Measurements from ENCODE around the gene SLC22A12. TPM values are rescaled to one million over a fixed set of nuclear protein-coding genes. Genes with fewer than 3 reads are reported as not detected.
A peak's percentile ranks its signal among the peaks of the same experiment; 100 is the strongest.

SLC22A12 gene
- total and polyA plus RNA-seq, 2 donors (not counting 3 experiments of a cell fraction or from before 2014, with no cell fraction given): not detected

DNA sequence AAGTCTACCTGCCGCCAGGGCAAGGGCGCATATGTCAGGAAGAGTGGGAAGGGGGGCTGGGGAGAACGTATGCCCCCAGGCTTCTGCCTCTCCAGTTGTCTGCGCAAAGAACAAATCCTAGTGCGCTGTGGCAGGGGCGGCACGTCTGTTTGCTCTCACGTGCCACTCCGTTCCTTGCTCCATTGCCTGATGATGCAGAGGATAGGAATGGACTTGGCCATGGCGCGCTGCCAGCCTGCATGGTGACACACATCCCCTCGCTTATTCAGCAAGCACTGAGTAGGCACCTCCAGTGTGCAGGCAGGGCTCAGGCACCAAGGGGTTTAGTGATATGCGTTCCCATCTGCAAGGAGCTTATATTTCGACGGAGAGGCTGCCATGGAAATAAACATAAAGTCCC lies 45.4 kb upstream of the SLC22A12 start:
- H3K79me2 ChIP-seq (ENCODE audit: control insufficient read depth, insufficient read depth, low read length): no peaks in the 10 kb centered on the region
- FAIRE-seq: peak; percentile 95
- TF ChIP-seq FOS (IDR thresholded peaks at IDR 0.05; ENCODE audit: borderline replicate concordance, insufficient read depth, low read length) (peak; percentile 56), POLR2AphosphoS5 (IDR thresholded peaks at IDR 0.05; ENCODE audit: insufficient read depth, low read depth, low read length) (peak; percentile 70), JUN (IDR thresholded peaks at IDR 0.05; ENCODE audit: borderline replicate concordance, insufficient read depth, insufficient read length, low read depth) (peak; percentile 35), MYC (IDR thresholded peaks at IDR 0.05; ENCODE audit: low read depth, low read length) (peak; percentile 40)
- TF ChIP-seq, protein P1, sequence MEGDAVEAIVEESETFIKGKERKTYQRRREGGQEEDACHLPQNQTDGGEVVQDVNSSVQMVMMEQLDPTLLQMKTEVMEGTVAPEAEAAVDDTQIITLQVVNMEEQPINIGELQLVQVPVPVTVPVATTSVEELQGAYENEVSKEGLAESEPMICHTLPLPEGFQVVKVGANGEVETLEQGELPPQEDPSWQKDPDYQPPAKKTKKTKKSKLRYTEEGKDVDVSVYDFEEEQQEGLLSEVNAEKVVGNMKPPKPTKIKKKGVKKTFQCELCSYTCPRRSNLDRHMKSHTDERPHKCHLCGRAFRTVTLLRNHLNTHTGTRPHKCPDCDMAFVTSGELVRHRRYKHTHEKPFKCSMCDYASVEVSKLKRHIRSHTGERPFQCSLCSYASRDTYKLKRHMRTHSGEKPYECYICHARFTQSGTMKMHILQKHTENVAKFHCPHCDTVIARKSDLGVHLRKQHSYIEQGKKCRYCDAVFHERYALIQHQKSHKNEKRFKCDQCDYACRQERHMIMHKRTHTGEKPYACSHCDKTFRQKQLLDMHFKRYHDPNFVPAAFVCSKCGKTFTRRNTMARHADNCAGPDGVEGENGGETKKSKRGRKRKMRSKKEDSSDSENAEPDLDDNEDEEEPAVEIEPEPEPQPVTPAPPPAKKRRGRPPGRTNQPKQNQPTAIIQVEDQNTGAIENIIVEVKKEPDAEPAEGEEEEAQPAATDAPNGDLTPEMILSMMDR (IDR thresholded peaks at IDR 0.05; ENCODE audit: extremely low read depth in 1 of 2, insufficient read depth in 1 of 2, low read depth in 1 of 2, low read length in 2 of 2): no peak
- no peak overlapping the region for H2AFZ ChIP-seq (ENCODE audit: low read depth, low read length)
- no peak overlapping the region for H3K4me3 ChIP-seq (replicated peaks in 1 of 3; ENCODE audit: insufficient read depth in 1 of 3, low read depth in 1 of 3, low read length in 3 of 3)
- H3K36me3 ChIP-seq (ENCODE audit: control insufficient read depth in 2 of 2, extremely low read depth in 1 of 2, insufficient read depth in 2 of 2, low read length in 2 of 2): no peaks in the 10 kb centered on the region
- H4K20me1 ChIP-seq (replicated peaks; ENCODE audit: control insufficient read depth, extremely low read depth, insufficient read depth, low read length): no peaks in the 10 kb centered on the region
- no TSS peak for BruUV-seq (replicated peaks)
- no peaks in the 10 kb centered on the region for H3K9me1 ChIP-seq (replicated peaks; ENCODE audit: control insufficient read depth, extremely low read depth, insufficient read depth, low read length)
- intact Hi-C loops (cut with micrococcal nuclease): no loop called here
- ChIA-PET CTCF (interaction anchor here (1.6 to 2.6 kb wide), 3 partner anchors 18 to 107 kb away, joined by 4 to 10 read pairs (median 5); no protein-coding TSS in a partner anchor), POLR2A (no interaction called here)
- H3K27me3 ChIP-seq (ENCODE audit: control insufficient read depth in 2 of 2, insufficient read depth in 2 of 2, low read length in 2 of 2): no peaks in the 10 kb centered on the region
- dilution Hi-C loops (cut with MboI; ENCODE audit: extremely low pct_ligation_motif_present, low sequenced_read_pairs): no loop called here
- peaks cover 10% of the 10 kb centered on the region for H3K4me1 ChIP-seq (ENCODE audit: control insufficient read depth, extremely low read depth, insufficient read depth, low read length)
- DNase-seq (ENCODE audit: low read depth, low spot score): peak; percentile 72
- H3K9me3 ChIP-seq (replicated peaks; ENCODE audit: control insufficient read depth, insufficient read depth, low read length): no peaks in the 10 kb centered on the region
- no peak overlapping the region for H3K9ac ChIP-seq (replicated peaks; ENCODE audit: extremely low read depth, insufficient read depth, low read length)
- no peak overlapping the region for H3K27ac ChIP-seq (ENCODE audit: insufficient read depth, low read depth, low read length)
- no peak overlapping the region for H3K4me2 ChIP-seq (ENCODE audit: insufficient read depth, low read length)

DNA sequence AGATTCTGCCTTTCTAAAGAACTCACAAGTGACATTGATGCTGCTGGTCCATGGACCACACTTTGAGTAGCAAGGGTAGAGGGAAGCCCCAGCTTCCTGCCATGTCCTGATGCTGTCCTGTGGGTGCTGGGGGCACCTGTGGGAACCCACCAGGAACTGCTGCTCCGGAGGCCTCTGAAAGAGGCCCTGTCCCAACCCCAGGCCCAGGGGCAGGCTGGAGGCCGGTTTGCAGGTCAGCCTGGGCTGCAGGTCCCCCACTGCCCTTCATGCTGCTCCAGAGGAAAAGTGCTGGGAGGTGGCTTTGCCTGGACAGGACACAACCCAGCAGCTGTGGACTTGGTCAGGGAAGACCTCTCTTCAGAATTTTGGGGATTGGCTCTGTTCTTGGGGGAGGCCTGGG lies 44.8 kb upstream of the SLC22A12 start:
- Histone ChIP-seq H3K36me3 (ENCODE audit: control insufficient read depth in 2 of 2, extremely low read depth in 1 of 2, insufficient read depth in 2 of 2, low read length in 2 of 2) (no peaks in the 10 kb centered on the region), H3K9me3 (replicated peaks; ENCODE audit: control insufficient read depth, insufficient read depth, low read length) (no peaks in the 10 kb centered on the region), H3K4me3 (replicated peaks in 1 of 3; ENCODE audit: insufficient read depth in 1 of 3, low read depth in 1 of 3, low read length in 3 of 3) (no peak overlapping the region), H3K9ac (replicated peaks; ENCODE audit: extremely low read depth, insufficient read depth, low read length) (no peak overlapping the region), H4K20me1 (replicated peaks; ENCODE audit: control insufficient read depth, extremely low read depth, insufficient read depth, low read length) (no peaks in the 10 kb centered on the region), H3K27me3 (ENCODE audit: control insufficient read depth in 2 of 2, insufficient read depth in 2 of 2, low read length in 2 of 2) (no peaks in the 10 kb centered on the region), H3K4me1 (ENCODE audit: control insufficient read depth, extremely low read depth, insufficient read depth, low read length) (peaks cover 10% of the 10 kb centered on the region), H2AFZ (ENCODE audit: low read depth, low read length) (no peak overlapping the region), H3K27ac (ENCODE audit: insufficient read depth, low read depth, low read length) (no peak overlapping the region), H3K4me2 (ENCODE audit: insufficient read depth, low read length) (no peak overlapping the region), H3K9me1 (replicated peaks; ENCODE audit: control insufficient read depth, extremely low read depth, insufficient read depth, low read length) (no peaks in the 10 kb centered on the region), H3K79me2 (ENCODE audit: control insufficient read depth, insufficient read depth, low read length) (no peaks in the 10 kb centered on the region)
- ChIA-PET POLR2A (no interaction called here), CTCF (interaction anchor here (1.6 to 2.6 kb wide), 3 partner anchors 18 to 107 kb away, joined by 4 to 10 read pairs (median 5); no protein-coding TSS in a partner anchor)
- DNase-seq (ENCODE audit: low read depth, low spot score) (no peak), FAIRE-seq (no peak)
- TF ChIP-seq, protein P2, sequence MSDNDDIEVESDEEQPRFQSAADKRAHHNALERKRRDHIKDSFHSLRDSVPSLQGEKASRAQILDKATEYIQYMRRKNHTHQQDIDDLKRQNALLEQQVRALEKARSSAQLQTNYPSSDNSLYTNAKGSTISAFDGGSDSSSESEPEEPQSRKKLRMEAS (IDR thresholded peaks at IDR 0.05; ENCODE audit: insufficient read depth, insufficient read length): no peak
- TF ChIP-seq JUN (IDR thresholded peaks at IDR 0.05; ENCODE audit: borderline replicate concordance, insufficient read depth, insufficient read length, low read depth) (no peak), GATA2 (IDR thresholded peaks at IDR 0.05; ENCODE audit: insufficient read depth, insufficient read length, low read depth, low read length) (no peak), POLR2A (IDR thresholded peaks at IDR 0.05; ENCODE audit: low read depth, low read length) (no peak), POLR2AphosphoS5 (IDR thresholded peaks at IDR 0.05; ENCODE audit: insufficient read depth, low read depth, low read length) (no peak), EZH2 (IDR thresholded peaks at IDR 0.05; ENCODE audit: borderline replicate concordance, low read depth, low read length, severe bottlenecking) (no peak)
- TF ChIP-seq, protein P1 (IDR thresholded peaks at IDR 0.05; ENCODE audit: extremely low read depth in 1 of 2, insufficient read depth in 1 of 2, low read depth in 1 of 2, low read length in 2 of 2): no peak
- BruUV-seq (replicated peaks): no TSS peak
- intact Hi-C loops (cut with micrococcal nuclease) (no loop called here), dilution Hi-C loops (cut with MboI; ENCODE audit: extremely low pct_ligation_motif_present, low sequenced_read_pairs) (no loop called here)
